Gastroesophageal sphincter (tissue), 4 donors: ENCODE results near the gene AGBL4. TPM values are rescaled to one million over a fixed set of nuclear protein-coding genes. Genes with fewer than 3 reads are reported as not detected.

Experiments
- ATAC-seq: fragments of 150-250 bp; one replicate; pipeline ENCODE4 v1.9.1; 2016; ENCODE audit warnings: mild to moderate bottlenecking, moderate library complexity
- H3K27ac ChIP-seq, 4 donors: fragments of 200-600 bp; sonication (generic) in 3 of 4; 1 replicate in 3 of 4; 2 replicates in 1 of 4; pipeline ENCODE4 v1.5.1; 2016 to 2019
- H3K27me3 ChIP-seq: fragments of 200-600 bp; sonication (generic); one replicate; pipeline ENCODE4 v1.5.1; 2019
- H3K36me3 ChIP-seq, 2 donors: fragments of 200-600 bp; sonication (generic); one replicate each; pipeline ENCODE4 v1.5.1; 2019; ENCODE audit warnings: control low read depth in 1 of 2
- H3K4me1 ChIP-seq, 3 donors: fragments of 200-600 bp; sonication (generic); 1 replicate in 2 of 3; 2 replicates in 1 of 3; pipeline ENCODE4 v1.5.1; 2016 to 2019; ENCODE audit warnings: control low read depth in 2 of 3
- H3K4me3 ChIP-seq, 2 donors: fragments of 200-600 bp; sonication (generic); one replicate each; pipeline ENCODE4 v1.5.1; 2019; ENCODE audit warnings: mild to moderate bottlenecking in 1 of 2, moderate library complexity in 1 of 2
- H3K9me3 ChIP-seq, 3 donors: fragments of 200-600 bp; sonication (generic); one replicate each; pipeline ENCODE4 v1.5.1; 2017 to 2019; ENCODE audit warnings: control low read depth in 2 of 3
- CTCF ChIP-seq, 4 experiments: fragments of 200-600 bp in 2 of 4; fragments of 450-650 bp in 2 of 4; sonication (generic) in 1 of 4; IDR thresholded peaks; one replicate each; pipeline ENCODE4 v1.5.1; 2017 to 2019; ENCODE audit warnings: antibody characterized with exemption in 4 of 4, mild to moderate bottlenecking in 2 of 4, moderate library complexity in 2 of 4
- EP300 ChIP-seq: sonication (generic); formaldehyde crosslinking; IDR thresholded peaks from one replicate; pipeline ENCODE4 v1.6.1; 2017; ENCODE audit warnings: antibody characterized with exemption, mild to moderate bottlenecking
- POLR2A ChIP-seq, 2 donors: fragments of 450-650 bp; IDR thresholded peaks; one replicate each; pipeline ENCODE4 v1.6.1; 2017; ENCODE audit warnings: antibody characterized with exemption in 2 of 2, mild to moderate bottlenecking in 2 of 2, moderate library complexity in 1 of 2
- POLR2AphosphoS5 ChIP-seq: sonication (generic); formaldehyde crosslinking; IDR thresholded peaks from one replicate; pipeline ENCODE4 v1.6.1; 2017; ENCODE audit warnings: antibody characterized with exemption
- WGBS, 2 donors: methylation state at CpG; one replicate each; pipeline ENCODE4 v1.1.5; 2018; ENCODE audit warnings: low coverage in 1 of 2; 5-methylcytosine and 5-hydroxymethylcytosine counted together
- total RNA-seq, 4 donors: library from RNA; depleted of rRNA; stranded (reverse); fragments of >200 nt; gene quantifications; one replicate each; pipeline ENCODE4 v1.1.0, GENCODE V29; 2016

AGBL4 gene
- total RNA-seq, 4 donors from 2014 or later: 1.6 TPM; not detected in 3

DNA sequence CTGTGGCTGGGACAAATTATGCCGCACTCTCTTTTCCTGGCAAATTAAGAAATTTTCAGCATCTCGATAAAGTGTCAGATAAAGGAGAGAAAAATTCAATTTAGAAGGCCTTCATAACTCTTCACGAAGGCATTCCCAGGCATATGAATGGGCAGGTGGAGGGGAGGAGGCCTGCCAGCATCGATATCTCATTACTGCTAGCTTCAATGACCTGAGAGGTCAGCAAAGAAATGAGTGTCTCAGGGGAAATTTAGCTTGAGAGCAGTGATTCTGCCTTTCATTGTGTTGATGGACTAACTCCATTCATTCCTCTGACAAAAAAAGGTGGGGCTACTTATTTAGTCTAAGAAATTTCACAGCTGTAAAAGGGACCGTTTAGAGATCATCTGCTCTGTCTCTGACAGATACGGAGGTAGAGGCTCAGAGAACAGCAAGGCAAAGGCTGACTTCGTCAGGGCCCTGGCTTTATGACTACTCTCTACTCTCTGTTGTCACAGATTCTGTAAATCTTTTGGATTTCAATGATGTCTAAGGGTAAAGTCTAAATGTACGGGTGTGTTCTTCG lies 1035.0 kb downstream of the AGBL4 start:
- no peak for ATAC-seq
- 70 to 87% methylated on average over 9 of the region's 9 CpGs for WGBS, 2 donors

GRCh38 chr1:48979940-48980339 lies 1043.8 kb downstream of the AGBL4 start:
- Histone ChIP-seq H3K4me1 (no peaks in the 10 kb centered on the region), H3K36me3 (no peaks in the 10 kb centered on the region), H3K9me3 (no peaks in the 10 kb centered on the region), H3K27me3 (no peaks in the 10 kb centered on the region), H3K27ac (no peak overlapping the region), H3K4me3 (no peak overlapping the region)
- no peak for ATAC-seq
- no peak for TF ChIP-seq EP300
- no peak for TF ChIP-seq CTCF (IDR thresholded peaks at IDR 0.05)
- TF ChIP-seq POLR2AphosphoS5: no peak
- TF ChIP-seq POLR2A (IDR thresholded peaks at IDR 0.05): no peak
- 54 to 86% methylated on average over 1 of the region's 1 CpG for WGBS, 2 donors

More for the DNA sequence above, 1035.0 kb downstream of the AGBL4 start:
- TF ChIP-seq EP300 (no peak), POLR2A (IDR thresholded peaks at IDR 0.05) (no peak), CTCF (IDR thresholded peaks at IDR 0.05) (no peak), POLR2AphosphoS5 (no peak)
- no peaks in the 10 kb centered on the region for H3K36me3 ChIP-seq
- H3K27ac ChIP-seq: no peak overlapping the region
- no peaks in the 10 kb centered on the region for H3K27me3 ChIP-seq
- no peak overlapping the region for H3K4me3 ChIP-seq
- H3K4me1 ChIP-seq: no peaks in the 10 kb centered on the region
- H3K9me3 ChIP-seq: peaks cover 0 to 26% (median 0%) of the 10 kb centered on the region in 3 donors

DNA sequence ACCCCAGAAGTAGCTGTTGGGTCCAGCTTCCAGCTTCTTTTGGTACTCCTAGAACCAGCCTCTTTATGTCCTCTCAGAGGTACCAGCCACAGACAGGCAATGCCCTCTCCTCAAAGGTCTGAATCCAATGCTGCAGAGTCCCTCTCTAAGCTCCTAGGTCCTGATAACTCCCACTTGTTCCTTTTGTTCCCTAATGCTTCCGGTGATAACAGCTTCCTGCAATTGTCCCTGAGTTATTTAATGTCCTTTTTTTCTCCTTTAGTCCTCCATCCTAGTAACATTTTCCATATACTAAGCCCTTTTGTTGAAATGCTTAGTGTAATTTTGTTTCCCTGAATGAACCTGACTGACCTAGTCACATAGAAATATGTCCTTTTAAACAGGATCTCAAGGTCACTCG lies 1045.3 kb downstream of the AGBL4 start:
- no peaks in the 10 kb centered on the region for H3K4me1 ChIP-seq
- no peaks in the 10 kb centered on the region for H3K27me3 ChIP-seq
- H3K9me3 ChIP-seq: no peaks in the 10 kb centered on the region
- H3K27ac ChIP-seq: no peak overlapping the region
- no peak overlapping the region for H3K4me3 ChIP-seq
- ATAC-seq: no peak
- WGBS, 2 donors: 45 to 100% methylated on average over 2 of the region's 2 CpGs
- H3K36me3 ChIP-seq: no peaks in the 10 kb centered on the region
- TF ChIP-seq POLR2A (IDR thresholded peaks at IDR 0.05): no peak
- no peak for TF ChIP-seq EP300

DNA sequence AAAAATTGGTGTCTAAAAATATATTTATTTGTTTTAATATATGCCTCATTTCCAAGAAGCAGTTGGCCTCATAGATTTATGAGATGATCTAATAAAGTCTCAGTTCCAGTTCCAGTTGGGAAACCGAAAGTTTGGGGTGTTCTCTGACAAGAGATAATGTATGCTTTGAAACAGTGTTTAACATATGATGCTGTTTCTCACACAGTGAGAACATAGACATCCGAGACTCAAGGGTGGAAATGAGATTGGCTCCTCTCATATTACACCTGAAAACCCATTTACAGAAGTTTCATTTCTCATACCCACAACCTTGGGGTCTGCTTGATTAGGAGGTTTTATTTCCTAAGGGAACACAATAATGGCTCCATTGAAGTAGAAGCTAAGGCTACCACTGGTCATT lies 1046.5 kb downstream of the AGBL4 start:
- H3K27ac ChIP-seq: no peak overlapping the region
- 52 to 60% methylated on average over 1 to 2 of the region's 2 CpGs for WGBS, 2 donors
- no peaks in the 10 kb centered on the region for H3K9me3 ChIP-seq
- TF ChIP-seq POLR2AphosphoS5 (no peak), POLR2A (IDR thresholded peaks at IDR 0.05) (no peak), CTCF (IDR thresholded peaks at IDR 0.05) (no peak), EP300 (no peak)
- no peak overlapping the region for H3K4me3 ChIP-seq
- no peaks in the 10 kb centered on the region for H3K4me1 ChIP-seq
- no peak for ATAC-seq
- no peaks in the 10 kb centered on the region for H3K27me3 ChIP-seq
- no peaks in the 10 kb centered on the region for H3K36me3 ChIP-seq

- Histone ChIP-seq H3K9me3 (no peaks in the 10 kb centered on the region), H3K4me1 (no peaks in the 10 kb centered on the region), H3K36me3 (no peaks in the 10 kb centered on the region), H3K27me3 (no peaks in the 10 kb centered on the region), H3K4me3 (no peak overlapping the region), H3K27ac (no peak overlapping the region)
- no peak for ATAC-seq
- WGBS, 2 donors: 7 to 17% methylated on average over 1 of the region's 1 CpG
- no peak for TF ChIP-seq CTCF (IDR thresholded peaks at IDR 0.05)
- TF ChIP-seq POLR2AphosphoS5: no peak
- TF ChIP-seq POLR2A (IDR thresholded peaks at IDR 0.05): no peak
Observed at GRCh38 chr1:48969971-48970370, 1053.8 kb downstream of the AGBL4 start.
